OCI-LY7 (cell line): ENCODE data around the gene EFHD2. TPM values are rescaled to one million over a fixed set of nuclear protein-coding genes. Genes with fewer than 3 reads are reported as not detected.

Source experiments
- BruUV-seq: library from RNA; stranded (reverse); fragments of 400-500 nt; replicated peaks from 2 replicates; lab custom pipeline; 2021; lab: Mats Ljungman, UMichigan
- CTCF ChIA-PET: fragments of 300-600 bp; sonication (Branson Sonifier 250); formaldehyde crosslinking; loops from one replicate; lab custom pipeline; 2022; ENCODE audit warnings: antibody characterized with exemption; ENCODE audit not compliant: unreplicated experiment; lab: Charles Lee
- POLR2A ChIA-PET: fragments of 300-600 bp; sonication (Branson Sonifier 250); formaldehyde crosslinking; loops from one replicate; lab custom pipeline; 2022; ENCODE audit warnings: antibody characterized with exemption; lab: Charles Lee
- DNase-seq: peaks from one replicate; pipeline ENCODE4 v3.0.0-alpha.2; 2015; ENCODE audit warnings: low spot score
- H2AFZ ChIP-seq: fragments of 200-600 bp; sonication (generic), shearing (Covaris generic); 2 replicates; pipeline ENCODE4 v1.6.1; 2014; ENCODE audit warnings: mild to moderate bottlenecking, antibody characterized with exemption, low read length, moderate library complexity
- H3K27ac ChIP-seq: fragments of 200-600 bp; sonication (generic); 2 replicates; pipeline ENCODE4 v1.5.1; 2014; ENCODE audit warnings: mixed run types, low read depth, mild to moderate bottlenecking, moderate library complexity, low read length, inconsistent platforms; ENCODE audit not compliant: poor library complexity, severe bottlenecking
- H3K36me3 ChIP-seq: fragments of 200-600 bp; sonication (generic); 2 replicates; pipeline ENCODE4 v1.6.1; 2014; ENCODE audit warnings: mild to moderate bottlenecking, antibody characterized with exemption, low read length, moderate library complexity, mixed read lengths; ENCODE audit not compliant: insufficient read depth
- H3K4me1 ChIP-seq: fragments of 200-600 bp; sonication (generic); 2 replicates; pipeline ENCODE4 v1.5.1; 2014; ENCODE audit warnings: mild to moderate bottlenecking, low read length; ENCODE audit not compliant: insufficient read depth, poor library complexity, severe bottlenecking
- H3K4me2 ChIP-seq: fragments of 200-600 bp; sonication (generic); 2 replicates; pipeline ENCODE4 v1.6.1; 2014; ENCODE audit warnings: mild to moderate bottlenecking, low read length
- H3K4me3 ChIP-seq: fragments of 200-600 bp; sonication (generic); 2 replicates; pipeline ENCODE4 v1.5.1; 2014; ENCODE audit warnings: mild to moderate bottlenecking, low read depth, low read length; ENCODE audit not compliant: poor library complexity, severe bottlenecking
- H3K79me2 ChIP-seq: fragments of 200-600 bp; sonication (generic); 2 replicates; pipeline ENCODE4 v1.6.1; 2016; ENCODE audit warnings: low read depth, mild to moderate bottlenecking, low read length, moderate library complexity, mixed read lengths; ENCODE audit not compliant: insufficient read depth
- H3K9me2 ChIP-seq: fragments of 200-600 bp; sonication (generic); 2 replicates; pipeline ENCODE4 v1.6.1; 2016; ENCODE audit warnings: mild to moderate bottlenecking, low read length, mixed read lengths; ENCODE audit not compliant: insufficient read depth
- H3K9me3 ChIP-seq: fragments of 200-600 bp; sonication (generic); 2 replicates; pipeline ENCODE4 v1.6.1; 2014; ENCODE audit warnings: mild to moderate bottlenecking, mixed run types, low read length, mixed read lengths
- H4K20me1 ChIP-seq: fragments of 200-600 bp; sonication (generic); 2 replicates; pipeline ENCODE4 v1.6.1; 2014; ENCODE audit warnings: mild to moderate bottlenecking, antibody characterized with exemption, low read length, moderate library complexity, mixed read lengths; ENCODE audit not compliant: insufficient read depth
- EZH2phosphoT487 ChIP-seq: fragments of 200-600 bp; sonication (generic); IDR thresholded peaks from 2 replicates; pipeline ENCODE4 v1.6.1; 2018; ENCODE audit warnings: low read depth, borderline replicate concordance, mild to moderate bottlenecking, mixed run types, antibody characterized with exemption, low read length, moderate library complexity, mixed read lengths
- intact Hi-C: fragments of 100-400 bp; cut with micrococcal nuclease; formaldehyde crosslinking; loops from one replicate; pipeline ENCODE4 v1.10.0; 2022; ENCODE audit not compliant: unreplicated experiment
- total RNA-seq, 2 experiments: library from RNA; depleted of rRNA in 1 of 2; stranded (reverse); fragments of >200 nt in 1 of 2; shearing (Covaris generic) in 1 of 2; gene quantifications; 2 replicates each; pipeline ENCODE4 v1.2.3, GENCODE V29; 2014 to 2022
- TF ChIP-seq, protein P1 (sequence below): fragments of 200-600 bp; sonication (generic); conservative IDR thresholded peaks from 2 replicates; pipeline ENCODE4 v1.5.1; 2014; ENCODE audit warnings: mild to moderate bottlenecking, antibody characterized with exemption, low read length, moderate library complexity, mixed read lengths

Gene EFHD2
- total RNA-seq, 2 experiments from 2014 or later: 27.3 to 42.0 TPM

DNA sequence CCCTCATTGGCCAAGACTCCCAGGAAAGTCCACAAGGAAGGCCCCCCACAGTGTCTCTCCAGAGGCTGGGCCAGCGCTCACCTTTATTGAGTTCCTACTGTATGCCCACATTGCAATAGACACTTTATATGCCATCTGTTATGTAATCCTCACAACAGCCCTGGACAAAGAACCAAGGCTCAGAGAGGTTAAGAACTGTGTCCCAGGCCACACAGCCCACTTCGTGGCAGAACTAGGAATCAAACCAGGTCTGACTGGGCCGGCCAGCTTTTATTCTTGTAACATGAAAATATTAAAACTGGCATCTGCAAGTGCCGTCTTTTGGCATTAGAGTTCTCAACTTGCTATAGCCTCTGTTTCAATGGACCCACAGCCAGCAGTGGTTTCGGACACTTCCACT lies 33.1 kb downstream of the EFHD2 start:
- Histone ChIP-seq H3K4me2 (no peak overlapping the region), H3K9me2 (no peaks in the 10 kb centered on the region), H3K79me2 (no peaks in the 10 kb centered on the region), H2AFZ (no peak overlapping the region), H3K36me3 (no peaks in the 10 kb centered on the region), H4K20me1 (no peaks in the 10 kb centered on the region), H3K27ac (no peak overlapping the region), H3K4me3 (no peak overlapping the region), H3K4me1 (no peaks in the 10 kb centered on the region), H3K9me3 (no peaks in the 10 kb centered on the region)
- CTCF ChIA-PET: no interaction called here
- intact Hi-C loops: no loop called here
- DNase-seq: no peak
- POLR2A ChIA-PET: no interaction called here
- no TSS peak for BruUV-seq
- no peak for TF ChIP-seq EZH2phosphoT487
- TF ChIP-seq, protein P1, sequence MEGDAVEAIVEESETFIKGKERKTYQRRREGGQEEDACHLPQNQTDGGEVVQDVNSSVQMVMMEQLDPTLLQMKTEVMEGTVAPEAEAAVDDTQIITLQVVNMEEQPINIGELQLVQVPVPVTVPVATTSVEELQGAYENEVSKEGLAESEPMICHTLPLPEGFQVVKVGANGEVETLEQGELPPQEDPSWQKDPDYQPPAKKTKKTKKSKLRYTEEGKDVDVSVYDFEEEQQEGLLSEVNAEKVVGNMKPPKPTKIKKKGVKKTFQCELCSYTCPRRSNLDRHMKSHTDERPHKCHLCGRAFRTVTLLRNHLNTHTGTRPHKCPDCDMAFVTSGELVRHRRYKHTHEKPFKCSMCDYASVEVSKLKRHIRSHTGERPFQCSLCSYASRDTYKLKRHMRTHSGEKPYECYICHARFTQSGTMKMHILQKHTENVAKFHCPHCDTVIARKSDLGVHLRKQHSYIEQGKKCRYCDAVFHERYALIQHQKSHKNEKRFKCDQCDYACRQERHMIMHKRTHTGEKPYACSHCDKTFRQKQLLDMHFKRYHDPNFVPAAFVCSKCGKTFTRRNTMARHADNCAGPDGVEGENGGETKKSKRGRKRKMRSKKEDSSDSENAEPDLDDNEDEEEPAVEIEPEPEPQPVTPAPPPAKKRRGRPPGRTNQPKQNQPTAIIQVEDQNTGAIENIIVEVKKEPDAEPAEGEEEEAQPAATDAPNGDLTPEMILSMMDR: no peak

- Histone ChIP-seq H3K4me1 (no peaks in the 10 kb centered on the region), H2AFZ (no peak overlapping the region), H3K36me3 (no peaks in the 10 kb centered on the region), H3K4me2 (no peak overlapping the region), H3K9me3 (no peaks in the 10 kb centered on the region), H4K20me1 (no peaks in the 10 kb centered on the region), H3K27ac (no peak overlapping the region), H3K4me3 (no peak overlapping the region), H3K79me2 (no peaks in the 10 kb centered on the region), H3K9me2 (no peaks in the 10 kb centered on the region)
- no peak for DNase-seq
- intact Hi-C loops: no loop called here
- CTCF ChIA-PET: no interaction called here
- BruUV-seq: no TSS peak
- TF ChIP-seq EZH2phosphoT487: no peak
- TF ChIP-seq, protein P1: no peak
- POLR2A ChIA-PET: no interaction called here
Measured at GRCh38 chr1:15443281-15443680, 33.6 kb downstream of the EFHD2 start.

- DNase-seq: no peak
- Histone ChIP-seq H3K9me2 (no peaks in the 10 kb centered on the region), H3K79me2 (no peaks in the 10 kb centered on the region), H3K36me3 (no peaks in the 10 kb centered on the region), H3K4me1 (no peaks in the 10 kb centered on the region), H3K9me3 (no peaks in the 10 kb centered on the region), H3K27ac (no peak overlapping the region), H2AFZ (no peak overlapping the region), H3K4me3 (no peak overlapping the region), H3K4me2 (no peak overlapping the region), H4K20me1 (no peaks in the 10 kb centered on the region)
- CTCF ChIA-PET: no interaction called here
- intact Hi-C loops: no loop called here
- BruUV-seq: no TSS peak
- TF ChIP-seq, protein P1: no peak
- TF ChIP-seq EZH2phosphoT487: no peak
- POLR2A ChIA-PET: no interaction called here
Measured at GRCh38 chr1:15444468-15445389, 35.0 kb downstream of the EFHD2 start.
